SK-N-MC (cell line): ENCODE data around the gene DBP.
"Not testable (repeated sequence)": the region's sequence is repeated elsewhere in the genome, so short reads cannot be mapped to it uniquely, and the experiment has no call there.

Source experiments
- DNase-seq: peaks from one replicate; pipeline ENCODE4 v3.0.0-alpha.2; 2011; ENCODE audit warnings: low read depth, low spot score
- H3K27ac ChIP-seq: fragments of 200-600 bp; sonication (generic); 2 replicates; pipeline ENCODE4 v1.5.1; 2016; ENCODE audit warnings: mixed run types
- H3K36me3 ChIP-seq: fragments of 200-600 bp; sonication (generic); 2 replicates; pipeline ENCODE4 v1.6.1; 2017; ENCODE audit warnings: antibody characterized with exemption, low read length, mixed read lengths; ENCODE audit not compliant: insufficient read depth
- H3K4me3 ChIP-seq: fragments of 200-600 bp; sonication (generic); 2 replicates; pipeline ENCODE4 v1.5.1; 2016
- H3K9ac ChIP-seq: fragments of 200-600 bp; sonication (generic); 2 replicates; pipeline ENCODE4 v1.8.0; 2017; ENCODE audit warnings: mixed run types, mixed read lengths; ENCODE audit not compliant: insufficient read length
- H3K9me3 ChIP-seq: fragments of 200-600 bp; sonication (generic); 2 replicates; pipeline ENCODE4 v1.6.1; 2017; ENCODE audit warnings: low read depth, mild to moderate bottlenecking, antibody characterized with exemption, low read length, moderate library complexity, mixed read lengths
- EZH2 ChIP-seq: fragments of 200-600 bp; sonication (generic); IDR thresholded peaks from one replicate; pipeline ENCODE4 v1.6.1; 2017; ENCODE audit warnings: antibody characterized with exemption
- FOXP2 ChIP-seq: optimal IDR thresholded peaks from 2 replicates; pipeline ENCODE3; 2011; ENCODE audit warnings: mild to moderate bottlenecking, moderate library complexity; ENCODE audit not compliant: insufficient read depth; ENCODE audit errors: extremely low read length, control extremely low read depth
- POLR2AphosphoS5 ChIP-seq: IDR thresholded peaks from 2 replicates; pipeline ENCODE4 v1.6.1; 2012; ENCODE audit warnings: mild to moderate bottlenecking, low read depth, low read length, borderline replicate concordance

The DBP gene

DNA sequence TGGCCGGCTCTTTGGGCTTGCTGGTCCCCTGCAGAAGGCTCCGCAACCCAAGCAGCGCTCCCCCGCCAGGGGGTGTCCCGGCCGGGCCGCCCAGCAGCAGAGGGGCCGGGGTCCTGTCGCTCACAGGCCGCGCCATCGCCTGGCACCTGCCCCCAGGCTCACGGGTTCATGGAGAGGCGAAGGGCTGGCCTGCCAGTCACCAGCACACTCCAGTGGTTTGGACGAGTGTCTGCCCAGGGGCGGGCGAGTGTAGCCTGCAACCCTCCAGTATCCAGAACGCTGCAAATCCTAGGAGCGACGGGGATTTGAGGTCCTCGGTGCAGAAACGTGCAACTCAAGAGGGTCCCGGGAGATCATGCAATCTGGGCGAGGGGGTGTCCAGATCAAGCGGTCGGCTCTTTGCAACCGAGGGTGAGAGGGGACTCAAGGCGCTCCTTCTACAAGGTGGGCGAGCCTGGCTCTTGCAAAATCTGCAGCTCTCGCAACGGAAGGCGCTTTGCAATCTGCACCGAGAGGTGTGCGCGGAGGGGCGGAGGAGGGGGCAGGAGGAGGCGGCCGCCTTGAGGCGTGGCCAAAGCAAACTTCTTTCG lies at the start of gene DBP:
Gene DBP (minus strand): TSS at position 521 of the 590 bp plus-strand sequence. CDS start 385 bp downstream, at position 136.
- peak within 1 kb of the TSS; percentile 88 for H3K4me3 ChIP-seq
- peak within 1 kb of the TSS; percentile 99 for H3K27ac ChIP-seq
- peak within 1 kb of the TSS; percentile 92 for H3K9ac ChIP-seq
- no peak for TF ChIP-seq FOXP2
- TF ChIP-seq POLR2AphosphoS5 = peak; percentile 42; the same call in 1 of the 2 replicates
- no peak for TF ChIP-seq EZH2
- no peaks in the 10 kb centered on the region for H3K36me3 ChIP-seq
- DNase-seq = no peak
- no peaks in the 10 kb centered on the region for H3K9me3 ChIP-seq

GRCh38 chr19:48686637-48687036 lies 49.5 kb upstream of the DBP start:
- not testable (repeated sequence) for H3K4me3 ChIP-seq, H3K9me3 ChIP-seq, H3K9ac ChIP-seq, H3K36me3 ChIP-seq, H3K27ac ChIP-seq, DNase-seq

GRCh38 chr19:48686088-48686487 lies 48.9 kb upstream of the DBP start:
- Histone ChIP-seq H3K36me3 (no peaks in the 10 kb centered on the region), H3K27ac (no peak overlapping the region), H3K4me3 (no peak overlapping the region), H3K9me3 (no peaks in the 10 kb centered on the region), H3K9ac (no peak overlapping the region)
- TF ChIP-seq POLR2AphosphoS5 = no peak
- no peak for TF ChIP-seq FOXP2
- no peak for TF ChIP-seq EZH2
- DNase-seq = no peak

GRCh38 chr19:48685583-48685982 lies 48.4 kb upstream of the DBP start:
- H3K9me3 ChIP-seq = no peaks in the 10 kb centered on the region
- no peak overlapping the region for H3K9ac ChIP-seq
- DNase-seq = no peak
- no peaks in the 10 kb centered on the region for H3K36me3 ChIP-seq
- H3K4me3 ChIP-seq = no peak overlapping the region
- H3K27ac ChIP-seq = no peak overlapping the region
- TF ChIP-seq FOXP2 (no peak), EZH2 (no peak), POLR2AphosphoS5 (no peak)

GRCh38 chr19:48683349-48683748 lies 46.2 kb upstream of the DBP start:
- TF ChIP-seq POLR2AphosphoS5 = no peak
- TF ChIP-seq FOXP2 = no peak
- no peak for TF ChIP-seq EZH2
- no peak for DNase-seq
- H3K4me3 ChIP-seq = no peak overlapping the region
- no peaks in the 10 kb centered on the region for H3K36me3 ChIP-seq
- H3K9ac ChIP-seq = no peak overlapping the region
- no peaks in the 10 kb centered on the region for H3K9me3 ChIP-seq
- H3K27ac ChIP-seq = no peak overlapping the region

- no peak overlapping the region for H3K27ac ChIP-seq
- no peaks in the 10 kb centered on the region for H3K36me3 ChIP-seq
- H3K9ac ChIP-seq = no peak overlapping the region
- H3K4me3 ChIP-seq = no peak overlapping the region
- no peak for TF ChIP-seq FOXP2
- no peak for TF ChIP-seq POLR2AphosphoS5
- TF ChIP-seq EZH2 = no peak
- H3K9me3 ChIP-seq = no peaks in the 10 kb centered on the region
- DNase-seq = no peak
Measured at GRCh38 chr19:48681127-48681470, 43.9 kb upstream of the DBP start.

- no peaks in the 10 kb centered on the region for H3K36me3 ChIP-seq
- DNase-seq = no peak
- no peak overlapping the region for H3K27ac ChIP-seq
- H3K4me3 ChIP-seq = no peak overlapping the region
- no peaks in the 10 kb centered on the region for H3K9me3 ChIP-seq
- no peak overlapping the region for H3K9ac ChIP-seq
- TF ChIP-seq FOXP2 = no peak
- TF ChIP-seq EZH2 = no peak
- TF ChIP-seq POLR2AphosphoS5 = no peak
Measured at GRCh38 chr19:48680436-48681126, 43.4 kb upstream of the DBP start.

DNA sequence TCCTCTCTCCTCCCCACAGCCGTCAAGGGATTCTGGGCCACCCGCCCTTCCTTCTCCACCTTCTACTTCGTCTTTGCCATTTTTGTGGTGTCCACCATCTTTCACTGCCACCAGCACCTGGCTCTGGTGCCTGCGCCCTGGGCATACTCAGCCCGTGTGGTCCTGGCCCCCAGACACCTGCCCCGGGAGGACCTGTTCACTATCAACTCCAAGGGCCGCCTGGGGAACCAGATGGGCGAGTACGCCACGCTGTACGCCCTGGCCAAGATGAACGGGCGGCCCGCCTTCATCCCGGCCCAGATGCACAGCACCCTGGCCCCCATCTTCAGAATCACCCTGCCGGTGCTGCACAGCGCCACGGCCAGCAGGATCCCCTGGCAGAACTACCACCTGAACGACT lies 42.8 kb upstream of the DBP start:
- not testable (repeated sequence) for H3K36me3 ChIP-seq, DNase-seq, H3K9me3 ChIP-seq, H3K27ac ChIP-seq, H3K9ac ChIP-seq, H3K4me3 ChIP-seq

DNA sequence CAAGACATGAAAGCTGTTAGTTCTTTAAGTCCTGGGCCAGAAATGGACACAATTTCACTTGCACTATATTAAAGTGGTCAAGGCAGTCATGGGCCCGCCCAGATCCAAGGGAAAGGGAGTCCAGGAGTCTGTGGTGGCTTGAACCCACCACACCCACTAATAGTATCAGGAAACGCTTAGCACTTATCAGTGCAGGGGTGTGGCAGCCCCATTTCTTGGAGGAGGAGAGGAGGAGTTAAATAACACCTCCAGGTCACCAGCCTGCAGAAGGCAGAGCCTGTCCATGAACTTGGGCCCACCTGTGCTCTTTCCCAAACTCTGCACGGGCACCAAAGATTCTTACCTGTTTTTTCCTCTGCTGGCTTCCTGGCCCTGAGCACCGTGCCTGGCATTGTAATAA lies 41.0 kb upstream of the DBP start:
- DNase-seq = no peak
- no peaks in the 10 kb centered on the region for H3K36me3 ChIP-seq
- no peak overlapping the region for H3K4me3 ChIP-seq
- no peaks in the 10 kb centered on the region for H3K9me3 ChIP-seq
- TF ChIP-seq EZH2 (no peak), FOXP2 (no peak), POLR2AphosphoS5 (no peak)
- H3K27ac ChIP-seq = no peak overlapping the region
- no peak overlapping the region for H3K9ac ChIP-seq
